MM.1S (cell line): ENCODE results near the gene PMAIP1.

Experiments
- CTCF ChIP-seq: fragments of 300-600 bp; sonication (generic); IDR thresholded peaks from 2 replicates; pipeline ENCODE4 v1.5.1; 2016; ENCODE audit warnings: antibody characterized with exemption, low read length, mixed read lengths
- EZH2 ChIP-seq: fragments of 300-600 bp; sonication (generic); optimal IDR thresholded peaks from 2 replicates; pipeline ENCODE3; 2017; ENCODE audit warnings: low read depth, mild to moderate bottlenecking, antibody characterized with exemption, low read length, mixed read lengths
- EZH2phosphoT487 ChIP-seq: fragments of 300-600 bp; sonication (generic); IDR thresholded peaks from 2 replicates; pipeline ENCODE4 v1.6.1; 2018; ENCODE audit warnings: antibody characterized with exemption, low read length

GRCh38 chr18:59939127-59939526, 39.3 kb downstream of the PMAIP1 start:
- TF ChIP-seq CTCF = no peak
- no peak for TF ChIP-seq EZH2
- TF ChIP-seq EZH2phosphoT487 = no peak
